Endothelial cell of umbilical vein (primary cell): ENCODE results near the gene GALNT9.

Experiments
- CTCF ChIP-seq, 2 donors: IDR thresholded peaks; 1 replicate in 1 of 2; 2 replicates in 1 of 2; pipeline ENCODE4 v1.5.1; 2011; ENCODE audit warnings: low read length in 2 of 2, mild to moderate bottlenecking in 2 of 2, moderate library complexity in 2 of 2, control low read depth in 1 of 2, inconsistent platforms in 1 of 2, low read depth in 1 of 2; ENCODE audit not compliant: insufficient read depth in 1 of 2; ENCODE audit errors: extremely low read depth in 1 of 2
- EZH2 ChIP-seq: IDR thresholded peaks from 2 replicates; pipeline ENCODE4 v1.6.1; 2012; ENCODE audit warnings: borderline replicate concordance, low read depth, mild to moderate bottlenecking, moderate library complexity, low read length, inconsistent platforms; ENCODE audit not compliant: severe bottlenecking
- FOS ChIP-seq: IDR thresholded peaks from 2 replicates; pipeline ENCODE4 v1.6.1; 2011; ENCODE audit warnings: mild to moderate bottlenecking, low read length, moderate library complexity, borderline replicate concordance; ENCODE audit not compliant: insufficient read depth
- GATA2 ChIP-seq: IDR thresholded peaks from 2 replicates; pipeline ENCODE4 v1.7.0; 2011; ENCODE audit warnings: low read depth, mild to moderate bottlenecking, moderate library complexity, mixed read lengths, low read length; ENCODE audit not compliant: insufficient read length, insufficient read depth
- JUN ChIP-seq: IDR thresholded peaks from 2 replicates; pipeline ENCODE4 v1.6.1; 2011; ENCODE audit warnings: borderline replicate concordance, low read depth; ENCODE audit not compliant: insufficient read length, insufficient read depth
- MAX ChIP-seq: IDR thresholded peaks from 2 replicates; pipeline ENCODE4 v1.6.1; 2011; ENCODE audit not compliant: insufficient read depth, insufficient read length
- MYC ChIP-seq: IDR thresholded peaks from one replicate; pipeline ENCODE4 v1.6.1; 2011; ENCODE audit warnings: mild to moderate bottlenecking, low read depth, low read length
- POLR2A ChIP-seq: IDR thresholded peaks from 2 replicates; pipeline ENCODE4 v1.6.1; 2012; ENCODE audit warnings: low read depth, mild to moderate bottlenecking, control low read depth, low read length
- POLR2AphosphoS5 ChIP-seq: IDR thresholded peaks from 2 replicates; pipeline ENCODE4 v1.6.1; 2012; ENCODE audit warnings: low read depth, mild to moderate bottlenecking, control low read depth, low read length, moderate library complexity; ENCODE audit not compliant: insufficient read depth

GRCh38 chr12:132204793-132205270, 124.6 kb downstream of the GALNT9 start:
- TF ChIP-seq MYC (no peak), CTCF (IDR thresholded peaks at IDR 0.05; ENCODE audit: extremely low read depth in 1 of 2, insufficient read depth in 1 of 2, low read depth in 1 of 2, low read length in 2 of 2) (no peak), POLR2A (no peak), MAX (no peak), EZH2 (no peak), POLR2AphosphoS5 (no peak), FOS (no peak), JUN (no peak), GATA2 (no peak)
